GM12878 (cell line): ENCODE data around the gene PIGS. TPM values are rescaled to one million over a fixed set of nuclear protein-coding genes. Genes with fewer than 3 reads are reported as not detected.

ENCODE experiments used
- ASH2L ChIP-seq: fragments of 300-600, 200-600 bp; sonication (generic); IDR thresholded peaks from 2 replicates; pipeline ENCODE4 v1.6.1; 2017; ENCODE audit warnings: low read depth, mild to moderate bottlenecking, borderline replicate concordance
- ATF7 ChIP-seq: fragments of 450-650 bp; IDR thresholded peaks from 2 replicates; pipeline ENCODE4 v1.6.1; 2016; ENCODE audit warnings: low read depth, mild to moderate bottlenecking
- CBX5 ChIP-seq: sonication (generic); IDR thresholded peaks from 2 replicates; pipeline ENCODE4 v1.6.1; 2016; ENCODE audit warnings: low read depth, moderate library complexity, mild to moderate bottlenecking, inconsistent platforms
- DPF2 ChIP-seq: fragments of 450-650 bp; IDR thresholded peaks from 2 replicates; pipeline ENCODE4 v1.6.1; 2017; ENCODE audit warnings: mild to moderate bottlenecking
- EED ChIP-seq: sonication (generic); IDR thresholded peaks from 2 replicates; pipeline ENCODE4 v1.6.1; 2016; ENCODE audit warnings: antibody characterized with exemption, low read depth
- ESRRA ChIP-seq: IDR thresholded peaks from 2 replicates; pipeline ENCODE4 v1.6.1; 2012; ENCODE audit warnings: mild to moderate bottlenecking, low read length, improper control_type of control experiment
- FOXK2 ChIP-seq: fragments of 450-650 bp; IDR thresholded peaks from 2 replicates; pipeline ENCODE4 v1.6.1; 2017; ENCODE audit warnings: mild to moderate bottlenecking, moderate library complexity
- HDAC6 ChIP-seq: fragments of 200-600 bp; sonication (generic); IDR thresholded peaks from one replicate; pipeline ENCODE4 v1.8.0; 2017; ENCODE audit warnings: antibody characterized with exemption; ENCODE audit not compliant: unreplicated experiment
- IRF3 ChIP-seq: fragments of 450-650 bp; IDR thresholded peaks from 2 replicates; pipeline ENCODE4 v1.6.1; 2014; ENCODE audit warnings: mild to moderate bottlenecking
- JUNB ChIP-seq: IDR thresholded peaks from 2 replicates; pipeline ENCODE4 v1.6.1; 2016; ENCODE audit warnings: antibody characterized with exemption, mild to moderate bottlenecking
- MLLT1 ChIP-seq: fragments of 450-650 bp; IDR thresholded peaks from 2 replicates; pipeline ENCODE4 v1.6.1; 2016; ENCODE audit warnings: mild to moderate bottlenecking
- MXI1 ChIP-seq: fragments of 150-350 bp; IDR thresholded peaks from 2 replicates; pipeline ENCODE4 v1.6.1; 2011; ENCODE audit warnings: low read depth, mild to moderate bottlenecking, inconsistent platforms, low read length, improper control_type of control experiment
- NFYB ChIP-seq: IDR thresholded peaks from 2 replicates; pipeline ENCODE4 v1.6.1; 2011; ENCODE audit warnings: low read depth, mild to moderate bottlenecking, low read length, improper control_type of control experiment, moderate library complexity; ENCODE audit not compliant: insufficient read depth
- NR2F1 ChIP-seq: fragments of 450-650 bp; conservative IDR thresholded peaks from 2 replicates; pipeline ENCODE4 v1.6.1; 2017; ENCODE audit warnings: mild to moderate bottlenecking
- PML ChIP-seq: IDR thresholded peaks from 2 replicates; pipeline ENCODE4 v1.6.1; 2012; ENCODE audit warnings: low read length, inconsistent platforms
- POLR2A ChIP-seq: IDR thresholded peaks from 2 replicates; pipeline ENCODE4 v1.6.1; 2011; ENCODE audit warnings: low read depth, mild to moderate bottlenecking, low read length
- RAD21 ChIP-seq: IDR thresholded peaks from 2 replicates; pipeline ENCODE4 v1.6.1; 2011; ENCODE audit warnings: mild to moderate bottlenecking, low read depth, low read length, moderate library complexity; ENCODE audit not compliant: insufficient read depth
- RAD51 ChIP-seq: fragments of 450-650 bp; IDR thresholded peaks from 2 replicates; pipeline ENCODE4 v1.6.1; 2016; ENCODE audit warnings: moderate library complexity, mild to moderate bottlenecking, inconsistent platforms
- RFX5 ChIP-seq: IDR thresholded peaks from 2 replicates; pipeline ENCODE4 v1.6.1; 2011; ENCODE audit warnings: low read depth, low read length, improper control_type of control experiment
- SMAD5 ChIP-seq: IDR thresholded peaks from 2 replicates; pipeline ENCODE4 v1.6.1; 2016; ENCODE audit warnings: antibody characterized with exemption, low read depth
- SP1 ChIP-seq: IDR thresholded peaks from one replicate; pipeline ENCODE4 v1.6.1; 2011; ENCODE audit warnings: low read depth, low read length
- SPI1 ChIP-seq: IDR thresholded peaks from 2 replicates; pipeline ENCODE4 v1.6.1; 2011; ENCODE audit warnings: low read depth, mild to moderate bottlenecking, low read length, moderate library complexity, borderline replicate concordance; ENCODE audit not compliant: insufficient read depth
- SREBF1 ChIP-seq: IDR thresholded peaks from 2 replicates; pipeline ENCODE4 v1.6.1; 2012; ENCODE audit warnings: mild to moderate bottlenecking, low read length
- TARDBP ChIP-seq: IDR thresholded peaks from 2 replicates; pipeline ENCODE4 v1.6.1; 2016; ENCODE audit warnings: borderline replicate concordance
- ZNF622 ChIP-seq: fragments of 450-650 bp; IDR thresholded peaks from 2 replicates; pipeline ENCODE4 v1.6.1; 2017; ENCODE audit warnings: mild to moderate bottlenecking, inconsistent platforms
- ZSCAN29 ChIP-seq: fragments of 450-650 bp; IDR thresholded peaks from 2 replicates; pipeline ENCODE4 v1.6.1; 2017; ENCODE audit warnings: mild to moderate bottlenecking, moderate library complexity
- polyA plus RNA-seq, 11 experiments: library from polyadenylated mRNA; depleted of rRNA in 4 of 11; unstranded in 6 of 11; stranded (reverse) in 5 of 11; fragments of >200 nt; fragmentation: Nextera tagmentation in 4 of 11; fragmentation: Illumina TruSeq in 1 of 11; extraction: Ambion mirVana in 4 of 11; extraction: Trizol in 1 of 11; gene quantifications; 1 replicate in 1 of 11; 2 replicates in 10 of 11; pipeline versions ENCODE4 v1.2.1 to v1.2.3, GENCODE V29; 2011 to 2016; ENCODE audit warnings: inconsistent platforms in 2 of 11, missing spikeins in 2 of 11, low read depth in 1 of 11
- total RNA-seq, 4 experiments: library from RNA; depleted of rRNA in 3 of 4; stranded (reverse); fragments of >200 nt in 3 of 4; fragmentation: Illumina TruSeq in 1 of 4; extraction: Trizol in 1 of 4; gene quantifications; 2 replicates each; pipeline versions ENCODE4 v1.2.1 to v1.2.3, GENCODE V29; 2013 to 2021
- TF ChIP-seq, protein P1 (sequence below): fragments of 450-650 bp; formaldehyde crosslinking; IDR thresholded peaks from 2 replicates; pipeline ENCODE4 v1.4.0; 2022; ENCODE audit warnings: mild to moderate bottlenecking, moderate library complexity
- TF ChIP-seq, protein P2 (sequence below): fragments of 450-650 bp; IDR thresholded peaks from 2 replicates; pipeline ENCODE4 v1.6.1; 2017; ENCODE audit warnings: mild to moderate bottlenecking, low read depth, inconsistent platforms; ENCODE audit not compliant: poor library complexity, severe bottlenecking

PIGS gene
- total and polyA plus RNA-seq, 10 of the 15 experiments (the other 5 are each of a cell fraction or from before 2014, with no cell fraction given), result 27.5 to 73.7 (median 50.7) TPM

DNA sequence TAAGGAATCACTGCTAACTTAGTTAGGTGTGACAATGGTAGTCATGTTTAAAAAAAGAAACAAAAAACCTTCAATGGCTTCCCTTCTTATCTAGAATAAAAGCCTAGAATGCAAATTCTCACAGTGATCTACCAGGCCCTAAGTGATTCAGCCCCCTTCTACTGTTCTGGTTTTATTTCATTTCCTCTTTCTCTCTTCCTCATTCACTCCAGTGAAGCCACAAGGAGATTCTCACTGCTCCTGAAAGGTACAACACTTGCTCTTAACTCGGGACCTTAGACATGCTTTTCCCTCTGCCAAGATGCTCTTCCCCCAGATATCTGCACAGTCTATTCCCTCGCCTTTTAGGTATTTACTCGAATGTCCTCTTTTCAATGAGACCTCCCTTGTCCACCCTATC is 3.7 kb downstream of the PIGS start (continued):
- no peak; the same call in 1 of the 2 replicates for TF ChIP-seq MLLT1
- TF ChIP-seq RAD51, result no peak
- TF ChIP-seq ATF7, result no peak
- TF ChIP-seq NFYB, result no peak
- no peak for TF ChIP-seq SREBF1
- peak; percentile 97 for TF ChIP-seq SPI1
- no peak for TF ChIP-seq MXI1
- TF ChIP-seq ASH2L, result no peak
- no peak for TF ChIP-seq ZSCAN29
- TF ChIP-seq DPF2, result peak; percentile 67; the same call in 1 of the 2 replicates
- TF ChIP-seq EED, result peak; percentile 80
- TF ChIP-seq SMAD5, result no peak
- TF ChIP-seq, protein P1, sequence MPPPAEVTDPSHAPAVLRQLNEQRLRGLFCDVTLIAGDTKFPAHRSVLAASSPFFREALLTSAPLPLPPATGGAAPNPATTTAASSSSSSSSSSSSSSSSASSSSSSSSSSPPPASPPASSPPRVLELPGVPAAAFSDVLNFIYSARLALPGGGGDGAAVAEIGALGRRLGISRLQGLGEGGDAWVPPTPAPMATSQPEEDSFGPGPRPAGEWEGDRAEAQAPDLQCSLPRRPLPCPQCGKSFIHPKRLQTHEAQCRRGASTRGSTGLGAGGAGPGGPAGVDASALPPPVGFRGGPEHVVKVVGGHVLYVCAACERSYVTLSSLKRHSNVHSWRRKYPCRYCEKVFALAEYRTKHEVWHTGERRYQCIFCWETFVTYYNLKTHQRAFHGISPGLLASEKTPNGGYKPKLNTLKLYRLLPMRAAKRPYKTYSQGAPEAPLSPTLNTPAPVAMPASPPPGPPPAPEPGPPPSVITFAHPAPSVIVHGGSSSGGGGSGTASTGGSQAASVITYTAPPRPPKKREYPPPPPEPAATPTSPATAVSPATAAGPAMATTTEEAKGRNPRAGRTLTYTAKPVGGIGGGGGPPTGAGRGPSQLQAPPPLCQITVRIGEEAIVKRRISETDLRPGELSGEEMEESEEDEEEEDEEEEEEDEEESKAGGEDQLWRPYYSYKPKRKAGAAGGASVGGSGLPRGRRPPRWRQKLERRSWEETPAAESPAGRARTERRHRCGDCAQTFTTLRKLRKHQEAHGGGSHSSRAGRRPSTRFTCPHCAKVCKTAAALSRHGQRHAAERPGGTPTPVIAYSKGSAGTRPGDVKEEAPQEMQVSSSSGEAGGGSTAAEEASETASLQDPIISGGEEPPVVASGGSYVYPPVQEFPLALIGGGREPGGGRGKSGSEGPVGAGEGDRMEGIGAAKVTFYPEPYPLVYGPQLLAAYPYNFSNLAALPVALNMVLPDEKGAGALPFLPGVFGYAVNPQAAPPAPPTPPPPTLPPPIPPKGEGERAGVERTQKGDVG (CRISPR knock-in tag), result no peak
- no peak for TF ChIP-seq JUNB
- TF ChIP-seq RAD21, result no peak
- TF ChIP-seq NR2F1, result no peak
- no peak for TF ChIP-seq SP1
- no peak for TF ChIP-seq FOXK2
- no peak for TF ChIP-seq IRF3
- no peak for TF ChIP-seq PML
- TF ChIP-seq, protein P2, sequence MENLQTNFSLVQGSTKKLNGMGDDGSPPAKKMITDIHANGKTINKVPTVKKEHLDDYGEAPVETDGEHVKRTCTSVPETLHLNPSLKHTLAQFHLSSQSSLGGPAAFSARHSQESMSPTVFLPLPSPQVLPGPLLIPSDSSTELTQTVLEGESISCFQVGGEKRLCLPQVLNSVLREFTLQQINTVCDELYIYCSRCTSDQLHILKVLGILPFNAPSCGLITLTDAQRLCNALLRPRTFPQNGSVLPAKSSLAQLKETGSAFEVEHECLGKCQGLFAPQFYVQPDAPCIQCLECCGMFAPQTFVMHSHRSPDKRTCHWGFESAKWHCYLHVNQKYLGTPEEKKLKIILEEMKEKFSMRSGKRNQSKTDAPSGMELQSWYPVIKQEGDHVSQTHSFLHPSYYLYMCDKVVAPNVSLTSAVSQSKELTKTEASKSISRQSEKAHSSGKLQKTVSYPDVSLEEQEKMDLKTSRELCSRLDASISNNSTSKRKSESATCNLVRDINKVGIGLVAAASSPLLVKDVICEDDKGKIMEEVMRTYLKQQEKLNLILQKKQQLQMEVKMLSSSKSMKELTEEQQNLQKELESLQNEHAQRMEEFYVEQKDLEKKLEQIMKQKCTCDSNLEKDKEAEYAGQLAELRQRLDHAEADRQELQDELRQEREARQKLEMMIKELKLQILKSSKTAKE, result no peak
- TF ChIP-seq TARDBP, result no peak
- no peak for TF ChIP-seq RFX5
- TF ChIP-seq CBX5, result no peak
- TF ChIP-seq POLR2A, result no peak
- TF ChIP-seq HDAC6, result no peak
- no peak for TF ChIP-seq ZNF622
- TF ChIP-seq ESRRA, result no peak
